RPMI7951 (cell line): Measurements from ENCODE around the gene RBM17. TPM values are rescaled to one million over a fixed set of nuclear protein-coding genes. Genes with fewer than 3 reads are reported as not detected.
"Not testable (repeated sequence)": the region's sequence is repeated elsewhere in the genome, so short reads cannot be mapped to it uniquely, and the experiment has no call there.

Experiments used
- DNase-seq: peaks from one replicate; pipeline ENCODE4 v3.0.0-alpha.2; 2012; ENCODE audit warnings: low read depth
- total RNA-seq: library from RNA; depleted of rRNA; stranded (reverse); fragments of >200 nt; shearing (Covaris generic); gene quantifications from 2 replicates; pipeline ENCODE4 v1.2.3, GENCODE V29; 2014

The RBM17 gene
- total RNA-seq, 1 experiment from 2014 or later, result 39.4 TPM

- DNase-seq, result no peak
Measured at GRCh38 chr10:6079044-6079443, 9.8 kb upstream of the RBM17 start.

- DNase-seq, result no peak
Measured at GRCh38 chr10:6080417-6080973, 8.3 kb upstream of the RBM17 start.

GRCh38 chr10:6082496-6083395 is 6.1 kb upstream of the RBM17 start:
- DNase-seq, result no peak

GRCh38 chr10:6083523-6084475 is 5.0 kb upstream of the RBM17 start:
- DNase-seq, result peak; percentile 13

- peak; percentile 90 for DNase-seq
Measured at GRCh38 chr10:6086375-6087233, 2.2 kb upstream of the RBM17 start.

- DNase-seq, result peak; percentile 33
Measured at GRCh38 chr10:6089334-6090219, 743 bp downstream of the RBM17 start.

GRCh38 chr10:6091630-6092029 is 2.8 kb downstream of the RBM17 start:
- no peak for DNase-seq

- no peak for DNase-seq
Measured at GRCh38 chr10:6092731-6093130, 3.9 kb downstream of the RBM17 start.

- no peak for DNase-seq
Measured at GRCh38 chr10:6095810-6096570, 7.2 kb downstream of the RBM17 start.

GRCh38 chr10:6097063-6097462 is 8.2 kb downstream of the RBM17 start:
- no peak for DNase-seq

GRCh38 chr10:6098156-6098555 is 9.3 kb downstream of the RBM17 start:
- DNase-seq, result no peak

- DNase-seq, result no peak
Measured at GRCh38 chr10:6100370-6100769, 11.5 kb downstream of the RBM17 start.

GRCh38 chr10:6101181-6101580 is 12.3 kb downstream of the RBM17 start:
- no peak for DNase-seq

GRCh38 chr10:6102128-6102527 is 13.3 kb downstream of the RBM17 start:
- DNase-seq, result no peak

- no peak for DNase-seq
Measured at GRCh38 chr10:6103591-6103990, 14.8 kb downstream of the RBM17 start.

GRCh38 chr10:6107616-6108015 is 18.8 kb downstream of the RBM17 start:
- DNase-seq, result not testable (repeated sequence)

- no peak for DNase-seq
Measured at GRCh38 chr10:6108072-6108471, 19.2 kb downstream of the RBM17 start.

GRCh38 chr10:6108631-6109443 is 20.0 kb downstream of the RBM17 start:
- DNase-seq, result peak; percentile 61

- DNase-seq, result no peak
Measured at GRCh38 chr10:6109444-6109775, 20.6 kb downstream of the RBM17 start.
